HG02973 (cell line): ENCODE results near the gene CARM1.
A peak's percentile ranks its signal among the peaks of the same experiment; 100 is the strongest.
"Not testable (repeated sequence)": the region's sequence is repeated elsewhere in the genome, so short reads cannot be mapped to it uniquely, and the experiment has no call there.

ENCODE experiments used
- ATAC-seq: cut with Tn5 transposase; IDR thresholded peaks from one replicate; pipeline ENCODE4 v1.9.1; 2021; ENCODE audit warnings: moderate library complexity; ENCODE audit not compliant: unreplicated experiment

The CARM1 gene

GRCh38 chr19:10927730-10928562 is 56.6 kb downstream of the CARM1 start:
- ATAC-seq: no peak

DNA sequence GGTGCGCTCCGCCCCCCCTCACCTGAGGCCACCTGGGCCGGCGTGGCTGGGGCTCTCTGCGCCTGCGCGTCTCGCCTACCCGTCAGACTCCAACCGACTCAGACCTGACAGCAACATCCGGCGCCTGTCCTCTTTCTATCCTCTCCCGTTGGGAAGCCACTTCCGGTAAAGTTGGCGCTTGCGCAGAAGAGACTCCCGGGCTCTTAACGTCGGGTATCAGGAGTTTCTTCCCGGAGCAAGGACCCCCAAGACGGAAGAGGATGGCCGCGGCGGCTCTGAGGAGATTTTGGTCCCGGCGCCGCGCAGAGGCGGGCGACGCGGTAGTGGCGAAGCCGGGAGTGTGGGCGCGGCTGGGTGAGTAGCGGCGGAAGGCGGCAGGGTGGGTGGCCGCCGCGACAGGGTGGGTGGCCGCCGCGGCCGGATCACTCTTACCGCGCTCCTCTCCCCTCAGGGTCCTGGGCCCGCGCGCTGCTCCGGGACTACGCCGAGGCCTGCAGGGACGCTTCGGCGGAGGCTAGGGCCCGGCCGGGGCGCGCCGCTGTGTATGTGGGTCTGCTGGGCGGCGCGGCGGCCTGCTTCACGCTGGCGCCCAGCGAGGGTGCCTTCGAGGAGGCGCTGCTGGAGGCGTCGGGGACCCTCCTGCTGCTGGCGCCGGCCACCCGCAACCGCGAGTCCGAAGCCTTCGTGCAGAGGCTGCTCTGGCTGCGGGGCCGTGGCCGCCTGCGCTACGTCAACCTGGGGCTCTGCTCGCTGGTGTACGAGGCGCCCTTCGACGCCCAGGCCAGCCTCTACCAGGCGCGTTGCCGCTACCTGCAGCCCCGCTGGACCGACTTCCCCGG is 57.4 kb downstream of the CARM1 start, which contains the start of the genes TIMM29 and YIPF2:
TSS of gene TIMM29 (plus strand) at position 249 of the 839 bp plus-strand sequence. CDS start at position 261, 12 bp downstream.
TSS of gene YIPF2 (minus strand) at position 77 of the 839 bp plus-strand sequence. CDS start 229 bp downstream, outside the sequence.
- peak; percentile 58 for ATAC-seq

DNA sequence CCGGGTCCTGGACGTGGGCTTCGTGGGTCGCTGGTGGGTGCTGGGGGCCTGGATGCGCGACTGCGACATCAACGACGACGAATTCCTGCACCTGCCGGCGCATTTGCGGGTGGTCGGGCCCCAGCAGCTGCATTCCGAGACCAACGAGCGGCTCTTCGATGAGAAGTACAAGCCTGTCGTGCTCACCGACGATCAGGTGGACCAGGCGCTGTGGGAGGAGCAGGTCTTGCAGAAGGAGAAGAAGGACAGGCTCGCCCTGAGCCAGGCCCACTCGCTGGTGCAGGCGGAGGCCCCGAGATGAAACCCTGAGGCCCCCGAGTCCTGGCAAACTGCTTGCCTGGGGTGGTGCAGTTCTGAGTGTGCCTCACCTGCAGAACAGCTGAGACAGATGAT is 58.0 kb downstream of the CARM1 start:
- ATAC-seq: no peak

- ATAC-seq: no peak
Observed at GRCh38 chr19:10935371-10936059, 64.2 kb downstream of the CARM1 start.

GRCh38 chr19:10936661-10937084 is 65.3 kb downstream of the CARM1 start:
- ATAC-seq: no peak

DNA sequence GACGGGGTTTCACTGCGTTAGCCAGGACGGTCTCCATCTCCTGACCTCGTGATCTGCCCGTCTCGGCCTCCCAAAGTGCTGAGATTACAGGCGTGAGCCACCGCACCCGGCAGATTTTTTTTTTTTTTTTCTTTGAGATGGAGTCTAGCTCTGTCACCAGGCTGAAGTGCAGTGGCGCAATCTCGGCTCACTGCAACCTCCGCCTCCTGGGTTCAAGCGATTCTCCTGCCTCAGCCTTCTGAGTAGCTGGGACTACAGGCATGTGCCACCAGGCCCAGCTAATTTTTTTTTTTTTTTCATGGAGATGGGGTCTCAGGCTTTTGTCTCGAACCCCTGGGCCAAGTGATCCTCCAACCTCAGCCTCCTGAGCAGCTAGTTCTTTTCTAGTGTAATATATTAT is 70.3 kb downstream of the CARM1 start:
- not testable (repeated sequence) for ATAC-seq

- not testable (repeated sequence) for ATAC-seq
Observed at GRCh38 chr19:10943412-10943811, 72.1 kb downstream of the CARM1 start.

DNA sequence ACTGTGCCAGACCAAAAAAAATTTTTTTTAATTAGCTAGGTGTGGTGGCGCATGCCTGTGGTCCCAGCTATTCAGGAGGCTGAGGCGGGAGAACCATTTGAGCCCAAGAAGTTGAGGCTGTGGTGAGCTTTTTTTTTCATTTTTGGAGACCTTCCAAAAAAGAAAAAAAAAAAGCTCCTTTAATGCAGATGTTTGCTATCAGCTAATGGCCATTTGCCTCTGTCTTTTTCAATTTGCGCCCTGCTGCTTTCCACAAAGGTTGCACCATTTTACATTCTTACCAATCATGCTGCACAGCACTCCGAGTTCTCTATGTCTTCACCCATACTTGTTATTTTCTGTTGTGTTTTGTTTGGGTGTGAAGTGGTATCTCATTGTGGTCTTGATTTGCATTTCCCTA is 73.9 kb downstream of the CARM1 start:
- no peak for ATAC-seq

GRCh38 chr19:10946958-10947657 is 75.8 kb downstream of the CARM1 start:
- ATAC-seq: no peak

DNA sequence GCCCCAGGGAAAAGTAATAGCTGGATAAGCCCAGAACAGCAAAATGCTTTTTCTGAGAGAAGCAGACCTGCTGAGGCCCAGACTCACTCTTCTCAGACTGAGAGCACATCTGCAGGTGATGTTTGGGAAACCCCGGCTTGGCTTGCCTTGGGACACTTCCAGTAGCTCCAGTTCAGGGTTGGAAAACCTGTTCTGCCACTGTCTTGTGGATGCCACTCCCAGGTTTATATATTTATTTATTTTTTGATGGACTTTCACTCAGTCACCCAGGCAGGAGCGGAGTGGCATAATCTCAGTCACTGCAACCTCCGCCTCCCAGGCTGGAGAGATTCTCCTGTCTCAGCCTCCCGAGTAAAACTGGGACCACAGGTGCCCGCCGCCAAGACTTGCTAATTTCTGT is 81.5 kb downstream of the CARM1 start:
- ATAC-seq: no peak

GRCh38 chr19:10959277-10959968 is 88.1 kb downstream of the CARM1 start:
- ATAC-seq: not testable (repeated sequence)

GRCh38 chr19:10960314-10961072 is 89.1 kb downstream of the CARM1 start, which contains the start of gene SMARCA4:
TSS of gene SMARCA4 (plus strand) at chr19:10961030. CDS start at chr19:10984152, 23,122 bp downstream.
- ATAC-seq: peak; percentile 71

- ATAC-seq: peak; percentile 33
Observed at GRCh38 chr19:10961073-10961860, 89.9 kb downstream of the CARM1 start.

- no peak for ATAC-seq
Observed at GRCh38 chr19:10962863-10963262, 91.5 kb downstream of the CARM1 start.

- no peak for ATAC-seq
Observed at GRCh38 chr19:10963865-10964264, 92.5 kb downstream of the CARM1 start.

DNA sequence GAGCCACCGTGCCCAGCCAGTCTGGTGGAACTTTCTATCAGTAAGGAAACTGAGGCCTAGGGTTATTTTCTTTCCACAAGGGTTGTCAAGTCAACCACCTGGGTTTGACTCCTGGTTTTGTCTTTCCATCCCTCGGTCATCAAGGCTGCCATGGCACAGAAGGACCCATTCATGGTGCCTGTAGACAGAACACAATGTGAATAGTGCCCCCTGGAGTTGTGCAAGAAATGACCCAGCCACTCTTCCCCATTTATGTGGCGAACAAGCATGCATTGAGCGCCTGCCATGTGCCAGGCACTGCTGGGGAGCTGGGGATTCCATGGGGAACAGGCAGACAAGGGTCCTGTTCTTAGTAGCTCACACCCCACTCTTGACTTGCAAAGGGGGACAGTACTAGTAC is 93.5 kb downstream of the CARM1 start:
- no peak for ATAC-seq

DNA sequence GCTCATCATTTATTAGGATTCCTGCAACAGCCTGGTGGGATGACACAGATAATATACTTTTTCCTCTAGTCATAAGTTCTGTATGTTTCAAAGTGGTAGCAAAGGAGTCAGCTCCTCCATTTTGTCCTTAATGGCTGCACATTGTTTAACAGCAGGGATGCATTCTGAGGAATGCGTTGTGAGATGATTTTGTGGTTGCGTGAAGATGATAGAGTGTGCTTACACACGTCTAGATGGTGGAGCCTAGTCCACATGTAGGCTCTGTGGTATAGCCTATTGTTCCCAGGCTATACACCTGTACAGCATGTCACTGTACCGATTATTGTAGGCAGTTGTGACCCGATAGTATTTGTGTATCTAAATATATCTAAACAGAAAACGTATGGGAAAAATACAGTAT is 94.0 kb downstream of the CARM1 start:
- ATAC-seq: no peak

DNA sequence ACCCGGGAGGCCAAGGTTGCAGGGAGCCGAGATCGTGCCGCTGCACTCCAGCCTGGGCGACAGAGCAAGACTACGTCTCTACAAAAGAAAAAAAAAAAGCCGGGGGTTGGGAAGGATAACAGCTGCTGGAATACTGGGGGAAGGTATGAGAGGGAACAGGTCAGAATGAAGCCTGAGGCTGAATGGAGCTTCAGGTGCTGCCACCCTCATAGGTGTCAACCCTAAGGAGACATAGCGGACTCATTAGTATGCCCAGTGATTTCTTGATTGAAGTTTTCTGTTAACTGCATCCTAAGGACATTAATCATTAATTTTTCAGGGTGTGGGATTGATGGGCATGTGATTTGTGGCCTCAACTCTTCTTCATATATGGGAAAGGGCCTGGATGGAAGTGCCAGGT is 95.5 kb downstream of the CARM1 start:
- no peak for ATAC-seq
